HUES48 (cell line): Measurements from ENCODE around the gene TBC1D10A.

ENCODE experiments used
- H3K27ac ChIP-seq: one replicate; pipeline ENCODE4 v1.7.0; 2013; ENCODE audit warnings: low read depth, low read length, inconsistent platforms
- H3K27me3 ChIP-seq: 2 replicates; pipeline ENCODE4 v1.6.1; 2013; ENCODE audit warnings: mild to moderate bottlenecking, low read length; ENCODE audit not compliant: control insufficient read depth, insufficient read depth
- H3K36me3 ChIP-seq: 2 replicates; pipeline ENCODE4 v1.6.1; 2013; ENCODE audit warnings: low read length; ENCODE audit not compliant: control insufficient read depth, insufficient read depth
- H3K4me1 ChIP-seq: 2 replicates; pipeline ENCODE4 v1.6.1; 2013; ENCODE audit warnings: mild to moderate bottlenecking, low read length; ENCODE audit not compliant: control insufficient read depth, insufficient read depth
- H3K4me3 ChIP-seq: 2 replicates; pipeline ENCODE4 v1.5.1; 2013; ENCODE audit warnings: mild to moderate bottlenecking, low read depth, low read length
- H3K9ac ChIP-seq: 2 replicates; pipeline ENCODE4 v1.6.1; 2013; ENCODE audit warnings: mild to moderate bottlenecking, low read depth, low read length, moderate library complexity
- H3K9me3 ChIP-seq: 2 replicates; pipeline ENCODE4 v1.6.1; 2013; ENCODE audit warnings: low read length; ENCODE audit not compliant: control insufficient read depth, insufficient read depth

The TBC1D10A gene

GRCh38 chr22:30284666-30285065 lies 42.1 kb downstream of the TBC1D10A start:
- Histone ChIP-seq H3K9me3 (no peaks in the 10 kb centered on the region), H3K4me3 (no peak overlapping the region), H3K27me3 (no peaks in the 10 kb centered on the region), H3K4me1 (peaks cover 8% of the 10 kb centered on the region; the same call in 1 of the 2 replicates), H3K36me3 (no peaks in the 10 kb centered on the region), H3K27ac (no peak overlapping the region), H3K9ac (no peak overlapping the region)

GRCh38 chr22:30284172-30284571 lies 42.6 kb downstream of the TBC1D10A start:
- Histone ChIP-seq H3K4me3 (no peak overlapping the region), H3K9me3 (no peaks in the 10 kb centered on the region), H3K27ac (no peak overlapping the region), H3K9ac (no peak overlapping the region), H3K4me1 (peaks cover 8% of the 10 kb centered on the region; the same call in 1 of the 2 replicates), H3K36me3 (no peaks in the 10 kb centered on the region), H3K27me3 (no peaks in the 10 kb centered on the region)

GRCh38 chr22:30283342-30283741 lies 43.4 kb downstream of the TBC1D10A start:
- Histone ChIP-seq H3K9ac (no peak overlapping the region), H3K36me3 (no peaks in the 10 kb centered on the region), H3K27me3 (no peaks in the 10 kb centered on the region), H3K4me1 (peaks cover 3% of the 10 kb centered on the region; the same call in 1 of the 2 replicates), H3K4me3 (no peak overlapping the region), H3K27ac (no peak overlapping the region), H3K9me3 (no peaks in the 10 kb centered on the region)

- no peaks in the 10 kb centered on the region for H3K36me3 ChIP-seq
- no peak overlapping the region for H3K9ac ChIP-seq
- H3K27ac ChIP-seq, result no peak overlapping the region
- no peak overlapping the region for H3K4me3 ChIP-seq
- no peaks in the 10 kb centered on the region for H3K9me3 ChIP-seq
- H3K27me3 ChIP-seq, result no peaks in the 10 kb centered on the region
- H3K4me1 ChIP-seq, result peaks cover 2% of the 10 kb centered on the region; the same call in 1 of the 2 replicates
Measured at GRCh38 chr22:30282616-30283046, 44.1 kb downstream of the TBC1D10A start.

- Histone ChIP-seq H3K4me1 (peaks cover 3% of the 10 kb centered on the region; the same call in 1 of the 2 replicates), H3K9ac (no peak overlapping the region), H3K4me3 (no peak overlapping the region), H3K9me3 (no peaks in the 10 kb centered on the region), H3K36me3 (no peaks in the 10 kb centered on the region), H3K27me3 (no peaks in the 10 kb centered on the region), H3K27ac (no peak overlapping the region)
Measured at GRCh38 chr22:30280505-30280904, 46.2 kb downstream of the TBC1D10A start.

- Histone ChIP-seq H3K4me1 (peaks cover 3% of the 10 kb centered on the region; the same call in 1 of the 2 replicates), H3K4me3 (no peak overlapping the region), H3K9ac (no peak overlapping the region), H3K9me3 (no peaks in the 10 kb centered on the region), H3K27me3 (no peaks in the 10 kb centered on the region), H3K36me3 (no peaks in the 10 kb centered on the region), H3K27ac (no peak overlapping the region)
Measured at GRCh38 chr22:30279932-30280331, 46.8 kb downstream of the TBC1D10A start.

GRCh38 chr22:30279046-30279788 lies 47.5 kb downstream of the TBC1D10A start:
- H3K9me3 ChIP-seq, result no peaks in the 10 kb centered on the region
- H3K9ac ChIP-seq, result no peak overlapping the region

GRCh38 chr22:30277547-30278344 lies 49.0 kb downstream of the TBC1D10A start:
- no peak overlapping the region for H3K27ac ChIP-seq
- no peak overlapping the region for H3K9ac ChIP-seq
- H3K4me1 ChIP-seq, result peaks cover 3% of the 10 kb centered on the region; the same call in 1 of the 2 replicates
- no peaks in the 10 kb centered on the region for H3K36me3 ChIP-seq
- H3K4me3 ChIP-seq, result no peak overlapping the region
- H3K27me3 ChIP-seq, result no peaks in the 10 kb centered on the region
- no peaks in the 10 kb centered on the region for H3K9me3 ChIP-seq

More at GRCh38 chr22:30279046-30279788, 47.5 kb downstream of the TBC1D10A start:
- Histone ChIP-seq H3K4me3 (no peak overlapping the region), H3K27ac (no peak overlapping the region), H3K36me3 (no peaks in the 10 kb centered on the region), H3K4me1 (peaks cover 3% of the 10 kb centered on the region; the same call in 1 of the 2 replicates), H3K27me3 (no peaks in the 10 kb centered on the region)

GRCh38 chr22:30276039-30276438 lies 50.7 kb downstream of the TBC1D10A start:
- Histone ChIP-seq H3K4me1 (peaks cover 3% of the 10 kb centered on the region; the same call in 1 of the 2 replicates), H3K36me3 (no peaks in the 10 kb centered on the region), H3K9ac (no peak overlapping the region), H3K27ac (no peak overlapping the region), H3K9me3 (no peaks in the 10 kb centered on the region), H3K4me3 (no peak overlapping the region), H3K27me3 (no peaks in the 10 kb centered on the region)

- H3K4me3 ChIP-seq, result no peak overlapping the region
- no peak overlapping the region for H3K27ac ChIP-seq
- no peaks in the 10 kb centered on the region for H3K27me3 ChIP-seq
- H3K9me3 ChIP-seq, result no peaks in the 10 kb centered on the region
- no peaks in the 10 kb centered on the region for H3K36me3 ChIP-seq
- no peak overlapping the region for H3K9ac ChIP-seq
- peaks cover 3% of the 10 kb centered on the region; the same call in 1 of the 2 replicates for H3K4me1 ChIP-seq
Measured at GRCh38 chr22:30275625-30276024, 51.1 kb downstream of the TBC1D10A start.

GRCh38 chr22:30274437-30274812 lies 52.3 kb downstream of the TBC1D10A start:
- Histone ChIP-seq H3K9ac (no peak overlapping the region), H3K27me3 (no peaks in the 10 kb centered on the region), H3K36me3 (no peaks in the 10 kb centered on the region), H3K4me1 (peaks cover 3% of the 10 kb centered on the region; the same call in 1 of the 2 replicates), H3K4me3 (no peak overlapping the region), H3K9me3 (no peaks in the 10 kb centered on the region), H3K27ac (no peak overlapping the region)
